HTERT RPE-1 (cell line): ENCODE data around the gene KLK10.

Experiments used
- in situ Hi-C: fragments of 300-500 bp; cut with MboI; formaldehyde crosslinking; loops from 4 replicates; pipeline ENCODE4 v1.14.3; 2020; ENCODE audit warnings: low sequenced_read_pairs

Gene KLK10, protein sequence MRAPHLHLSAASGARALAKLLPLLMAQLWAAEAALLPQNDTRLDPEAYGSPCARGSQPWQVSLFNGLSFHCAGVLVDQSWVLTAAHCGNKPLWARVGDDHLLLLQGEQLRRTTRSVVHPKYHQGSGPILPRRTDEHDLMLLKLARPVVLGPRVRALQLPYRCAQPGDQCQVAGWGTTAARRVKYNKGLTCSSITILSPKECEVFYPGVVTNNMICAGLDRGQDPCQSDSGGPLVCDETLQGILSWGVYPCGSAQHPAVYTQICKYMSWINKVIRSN

DNA sequence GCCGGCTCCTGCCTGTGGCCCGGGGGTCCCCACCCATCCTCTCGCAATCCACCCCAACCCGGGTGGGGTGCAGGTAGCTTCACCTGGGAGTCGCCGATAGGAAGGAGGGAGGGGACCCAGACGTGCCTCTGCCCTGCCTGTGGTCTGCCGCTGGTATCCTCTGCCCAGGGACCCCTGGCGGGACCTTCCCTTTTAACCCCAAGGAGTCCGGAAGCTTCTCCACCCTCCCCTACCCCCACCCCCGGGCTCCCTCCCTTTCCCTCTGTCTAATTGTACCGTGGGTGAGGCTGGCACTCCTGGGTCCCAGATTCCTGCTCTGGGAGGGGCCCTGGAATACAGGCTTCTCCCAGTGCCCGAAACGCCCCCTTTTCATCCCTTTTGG, at the start of gene KLK10:
Gene KLK10, minus strand, starts transcription at position 166 of the 382 bp plus-strand sequence. CDS start 579 bp downstream, outside the sequence.
- in situ Hi-C loops: no loop called here

DNA sequence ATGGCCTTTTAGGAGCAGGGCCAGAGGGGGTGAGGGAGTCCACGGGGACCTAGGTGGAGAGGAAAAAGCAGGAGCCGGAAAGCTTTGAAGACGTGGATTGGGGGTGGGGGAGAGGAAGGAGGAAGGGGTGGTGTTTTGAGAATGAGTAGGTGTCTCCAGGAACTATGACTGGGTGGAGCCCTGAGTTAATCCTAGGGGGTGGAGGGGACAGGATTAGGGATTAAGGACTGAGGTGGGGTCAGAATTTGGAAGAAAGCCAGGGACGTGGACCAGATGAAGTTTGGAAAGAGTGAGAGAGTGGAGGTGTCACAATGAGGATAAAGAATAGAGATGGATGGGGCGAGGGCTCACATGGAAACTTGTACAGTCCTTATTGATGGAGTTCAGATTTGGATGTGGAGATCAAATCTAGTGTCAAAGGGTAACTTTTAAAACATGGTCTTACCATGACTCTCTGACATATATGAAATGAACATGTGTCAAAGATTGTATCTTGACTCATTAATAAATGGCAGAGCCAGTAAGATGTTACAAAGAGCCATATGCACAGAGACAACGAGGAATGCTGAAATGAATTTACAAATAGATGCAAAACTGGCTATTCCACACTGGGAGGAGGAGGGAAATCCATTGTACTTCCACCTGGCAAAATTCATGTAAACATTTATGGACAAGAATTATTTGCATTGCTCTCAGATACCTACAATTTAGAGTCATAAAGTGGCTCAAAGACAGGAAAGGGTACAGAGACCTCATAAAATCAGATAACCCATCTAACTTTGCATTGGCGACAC, 47.1 kb upstream of the KLK10 start:
- in situ Hi-C loops: no loop called here

DNA sequence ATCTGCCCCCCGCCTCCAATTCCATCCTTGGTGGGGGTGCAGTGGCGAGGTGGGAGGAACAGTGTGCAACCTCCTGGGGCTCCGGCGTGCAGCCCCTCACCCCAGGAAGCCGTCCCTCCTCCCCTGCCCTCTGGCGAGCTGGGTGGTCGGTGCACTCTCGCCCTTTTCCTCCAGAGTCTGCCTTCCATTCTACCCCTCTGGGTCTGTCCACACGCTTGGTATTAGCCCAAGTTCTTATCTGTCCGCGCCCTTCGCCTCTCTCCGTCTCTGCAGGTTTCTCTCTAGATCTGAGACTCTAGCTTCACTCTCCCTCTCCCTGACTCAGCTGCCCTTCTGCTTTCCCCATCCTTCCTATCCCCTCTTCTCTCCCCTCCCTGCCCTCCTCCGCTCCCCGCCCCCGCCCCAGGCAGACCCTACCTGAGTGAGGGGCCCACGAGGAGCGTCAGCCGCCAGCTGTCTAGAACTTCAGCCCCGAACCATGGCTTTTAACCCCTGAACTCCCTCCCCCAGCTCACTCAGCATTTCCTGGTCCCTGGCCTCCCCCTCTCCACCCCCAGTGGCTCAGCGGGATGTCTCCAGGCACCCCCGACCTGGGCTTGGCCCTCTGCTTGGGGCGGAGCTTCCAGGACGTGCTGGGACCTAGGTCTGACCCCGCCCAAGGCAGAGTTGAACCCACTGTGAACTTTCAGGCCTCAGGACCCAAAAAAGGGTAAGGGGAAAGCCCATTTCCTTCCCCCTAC, 45.9 kb upstream of the KLK10 start:
- in situ Hi-C loops: no loop called here

DNA sequence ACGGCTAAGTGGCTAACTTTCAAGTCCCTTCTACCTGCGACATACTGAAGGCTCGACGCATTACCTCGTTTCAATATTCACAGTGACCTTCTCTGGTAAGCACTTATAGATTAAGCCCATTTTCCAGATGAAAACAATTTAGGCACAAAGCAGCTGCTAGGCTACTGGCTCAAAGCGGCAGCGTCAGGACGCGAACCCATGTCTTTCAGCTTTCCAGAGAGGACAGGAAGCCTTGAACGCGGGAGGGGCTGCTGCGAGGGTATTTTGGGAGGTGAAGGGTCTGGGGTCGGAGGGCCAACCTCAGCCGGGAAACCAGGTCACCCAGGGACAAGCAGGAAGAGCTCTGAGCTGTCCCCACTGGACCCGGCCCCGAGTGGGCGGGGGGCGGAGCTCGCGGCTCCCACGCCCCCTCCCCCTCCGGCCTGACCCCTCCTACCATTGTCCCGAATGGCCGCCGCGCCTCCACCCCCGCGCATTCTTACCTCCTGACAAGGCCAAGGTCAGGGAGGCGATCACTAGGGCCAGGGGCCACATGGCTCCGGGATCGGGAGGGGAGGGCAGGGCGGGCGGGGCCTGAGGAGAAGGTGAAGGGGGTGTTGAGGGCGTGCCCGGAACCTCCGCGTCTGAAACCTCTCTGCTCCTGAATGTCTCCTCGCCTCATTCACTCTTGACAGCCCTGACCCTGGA, 45.2 kb upstream of the KLK10 start, which contains the start of gene KLK13:
Gene KLK13, minus strand, starts transcription at position 559 of the 687 bp plus-strand sequence. Its CDS starts 25 bp downstream, at position 534.
- in situ Hi-C loops: no loop called here

DNA sequence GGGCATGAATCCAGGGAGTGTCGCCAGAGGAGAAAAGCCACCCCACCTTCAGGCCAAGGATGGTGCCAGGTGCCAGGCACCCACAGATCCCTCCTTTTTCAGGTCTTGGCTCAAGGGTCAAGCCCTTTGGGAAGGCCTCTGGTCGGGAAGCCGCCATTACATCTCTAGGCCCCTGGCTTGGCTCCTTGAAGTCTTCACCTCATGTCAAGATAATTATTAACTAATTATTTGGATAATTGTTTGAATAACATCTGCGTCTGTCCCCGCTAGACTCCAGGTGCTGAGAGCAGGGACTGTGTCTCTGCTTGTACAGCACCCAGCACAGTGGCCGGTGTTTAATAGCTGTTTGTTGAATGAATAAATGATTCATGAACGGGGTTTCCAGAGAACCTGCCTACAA, 44.2 kb upstream of the KLK10 start:
- in situ Hi-C loops: no loop called here

DNA sequence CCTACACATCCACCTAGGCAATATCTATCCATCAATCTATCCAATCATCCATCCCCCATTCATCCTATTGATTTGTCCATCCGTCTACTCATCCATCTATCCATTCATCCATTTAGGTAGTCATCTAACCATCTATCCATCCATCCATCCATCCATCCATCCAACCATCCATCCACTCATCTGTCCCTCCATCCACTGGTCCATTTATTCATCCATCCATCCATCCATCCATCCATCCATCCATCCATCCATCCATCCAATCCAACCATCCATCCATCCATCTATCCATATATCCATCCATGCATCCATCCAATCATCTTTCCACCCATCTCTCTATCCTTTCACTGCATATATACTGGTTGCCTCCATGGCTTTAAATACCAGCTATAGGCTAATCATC, 41.5 kb upstream of the KLK10 start:
- in situ Hi-C loops: no loop called here

DNA sequence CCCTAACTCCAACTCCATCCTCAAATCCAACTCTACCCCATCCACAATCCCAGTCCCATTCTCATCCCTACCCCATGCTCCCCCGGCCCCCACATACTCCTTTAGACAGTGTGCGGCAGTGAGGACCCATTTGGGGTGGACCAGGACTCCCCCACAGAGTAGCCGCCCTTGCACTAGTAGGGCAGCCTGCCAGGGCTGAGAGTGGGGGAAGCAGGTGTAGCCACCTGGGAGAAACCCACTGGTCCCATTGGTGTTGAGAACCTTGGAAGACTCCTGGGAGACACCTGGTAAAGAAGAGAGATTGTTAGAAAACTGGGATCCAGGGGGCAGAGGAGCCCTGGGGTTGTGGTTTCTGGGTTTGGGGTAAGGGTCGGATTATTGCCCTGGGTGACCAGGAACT, 40.8 kb upstream of the KLK10 start:
- in situ Hi-C loops: no loop called here

DNA sequence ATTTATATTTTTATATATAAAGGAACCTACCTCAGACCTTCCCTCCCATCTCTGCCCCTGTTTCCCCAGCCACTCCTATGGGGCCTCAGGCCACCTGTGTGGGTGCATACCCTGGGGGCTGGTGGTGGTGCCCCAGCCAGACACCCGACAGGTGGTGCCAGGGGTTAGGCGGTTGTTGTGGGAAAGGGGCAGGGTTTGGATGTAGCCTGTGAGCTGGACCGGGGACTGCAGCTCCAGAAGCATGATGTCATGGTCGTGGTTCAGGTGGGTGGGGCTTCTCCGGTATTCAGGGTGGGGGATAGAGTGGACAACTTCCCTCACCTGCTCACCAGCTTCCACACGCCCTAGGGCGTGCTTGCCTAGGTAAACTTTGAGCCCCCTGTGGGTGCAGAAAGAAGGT, 40.2 kb upstream of the KLK10 start:
- in situ Hi-C loops: no loop called here

DNA sequence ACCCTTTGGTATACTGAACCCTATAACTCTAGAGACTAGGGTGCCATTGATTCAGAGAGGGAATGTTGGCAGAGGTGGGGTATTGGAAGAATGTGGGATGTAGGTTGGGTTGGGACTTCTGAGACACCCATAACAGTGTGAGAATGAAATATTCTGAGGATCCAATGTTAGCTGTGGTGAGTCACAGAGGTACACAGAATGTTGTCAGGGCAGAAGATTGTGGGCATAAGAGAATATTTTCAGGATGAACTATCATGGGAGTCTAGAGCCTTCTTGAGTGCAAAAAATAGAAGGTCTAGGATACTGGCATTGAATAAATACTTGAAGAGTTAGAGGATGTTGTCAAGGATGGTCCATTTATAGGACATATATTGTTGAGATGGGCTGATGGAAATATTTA, 36.4 kb upstream of the KLK10 start:
- in situ Hi-C loops: no loop called here

DNA sequence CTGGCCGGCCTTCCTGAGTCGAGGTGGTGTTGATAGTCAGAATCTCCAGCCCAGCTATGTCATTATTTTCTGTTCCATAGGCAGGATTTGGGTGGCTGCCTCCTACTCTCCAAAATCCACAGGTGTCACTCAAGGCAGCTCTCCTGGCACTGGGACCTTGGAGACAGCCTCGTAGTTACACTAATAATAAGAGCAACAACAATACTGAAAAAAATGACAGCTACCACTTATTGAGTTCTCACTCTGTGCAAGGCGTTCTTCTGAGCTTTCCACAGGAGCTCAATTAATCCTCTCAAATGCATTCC, 27.5 kb upstream of the KLK10 start:
- in situ Hi-C loops: no loop called here

DNA sequence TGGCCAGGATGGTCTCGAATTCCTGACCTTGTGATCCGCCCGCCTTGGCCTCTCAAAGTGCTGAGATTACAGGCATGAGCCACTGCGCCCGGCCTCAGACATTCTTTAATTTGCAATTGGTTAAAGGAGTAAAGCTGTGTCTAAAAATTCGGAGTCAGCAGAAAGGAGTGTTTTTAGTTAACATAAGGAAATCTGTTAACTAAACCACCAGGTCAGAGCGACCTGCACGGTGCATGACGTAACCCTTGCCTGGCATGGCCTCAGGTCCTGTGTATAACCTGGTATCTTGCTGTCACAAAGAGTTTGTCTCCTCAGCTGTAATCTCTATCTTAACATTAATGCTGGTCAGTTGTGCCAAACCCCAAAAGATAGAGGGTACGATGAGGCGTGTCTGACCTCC, 24.8 kb upstream of the KLK10 start:
- in situ Hi-C loops: no loop called here

DNA sequence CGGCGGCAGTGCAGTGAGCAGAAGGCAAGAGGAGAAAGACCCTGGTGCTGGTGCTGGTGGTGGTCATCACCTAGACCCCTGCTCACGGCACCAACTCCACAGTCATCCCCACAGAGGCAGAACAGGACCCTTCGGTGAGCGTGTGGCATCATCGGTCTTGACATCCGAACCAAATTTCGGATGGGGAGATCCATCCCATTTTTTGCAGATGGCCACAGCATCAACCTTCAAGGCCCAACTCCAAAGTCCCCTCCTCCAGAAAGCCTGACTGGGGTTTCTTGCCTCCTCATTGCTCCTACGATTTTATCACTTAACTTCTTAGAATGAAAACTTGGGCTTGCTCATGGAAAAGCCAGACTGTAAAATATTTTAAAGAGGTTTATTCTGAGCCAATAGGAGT, 24.0 kb upstream of the KLK10 start:
- in situ Hi-C loops: no loop called here

DNA sequence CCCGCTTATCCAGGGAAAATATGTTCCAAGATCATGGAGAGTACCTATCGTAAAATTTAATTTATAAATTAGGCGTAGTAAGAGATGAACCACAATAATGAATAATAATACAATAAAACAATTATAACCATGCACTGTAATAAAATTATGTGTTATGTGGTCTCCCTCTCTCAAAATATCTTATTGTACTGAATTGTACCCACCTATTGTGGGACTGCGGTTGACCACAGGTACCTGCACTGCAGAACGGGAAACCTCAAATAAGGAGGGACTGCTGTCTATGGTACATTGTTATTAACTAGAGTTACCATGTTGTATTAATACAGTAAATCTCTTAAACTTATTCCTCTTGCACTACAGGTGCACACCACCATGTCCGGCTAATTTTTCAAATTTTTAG, 20.6 kb upstream of the KLK10 start:
- in situ Hi-C loops: no loop called here

DNA sequence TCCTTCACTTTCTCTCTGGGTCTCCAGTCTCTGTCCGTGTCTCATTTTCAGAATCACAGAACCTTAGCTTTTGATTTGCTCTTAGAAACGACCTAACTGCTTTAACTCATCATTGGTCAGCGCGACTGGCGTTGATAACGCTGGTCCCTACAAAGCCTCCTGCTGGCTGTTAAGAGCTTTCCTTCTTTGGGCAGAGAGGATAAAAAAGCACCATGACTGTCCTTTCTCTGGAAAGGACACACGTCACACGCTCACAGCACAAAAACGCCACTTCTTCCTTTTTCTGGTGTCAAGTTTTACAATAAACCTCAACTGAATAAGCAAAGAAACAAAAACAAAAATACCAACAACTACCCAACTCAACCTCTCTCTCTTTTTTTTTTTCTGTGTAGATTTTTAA, 17.0 kb upstream of the KLK10 start:
- in situ Hi-C loops: no loop called here

DNA sequence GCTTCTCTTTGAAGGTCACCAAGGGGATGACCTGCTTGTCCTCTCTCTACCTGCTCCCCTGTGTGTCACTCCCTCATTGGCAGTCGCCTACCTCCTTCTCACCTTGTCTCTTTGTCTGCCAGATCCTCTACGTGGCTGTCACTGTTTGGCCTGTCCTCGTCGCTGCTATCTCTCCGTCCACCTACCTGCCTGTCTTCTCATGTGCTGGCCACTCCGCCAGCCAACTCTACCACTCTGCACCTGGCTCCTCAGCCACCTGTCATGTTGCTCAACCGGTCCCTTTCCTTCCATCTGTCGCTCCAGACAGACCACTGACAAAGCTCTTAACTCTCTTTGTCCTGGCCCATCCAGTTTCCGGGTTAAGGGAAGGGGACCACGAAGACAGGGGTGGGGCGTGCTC, 15.2 kb upstream of the KLK10 start, which contains the start of gene KLK12:
Gene KLK12, minus strand, starts transcription at position 299 of the 400 bp plus-strand sequence. CDS start 381 bp downstream, outside the sequence.
- in situ Hi-C loops: no loop called here

DNA sequence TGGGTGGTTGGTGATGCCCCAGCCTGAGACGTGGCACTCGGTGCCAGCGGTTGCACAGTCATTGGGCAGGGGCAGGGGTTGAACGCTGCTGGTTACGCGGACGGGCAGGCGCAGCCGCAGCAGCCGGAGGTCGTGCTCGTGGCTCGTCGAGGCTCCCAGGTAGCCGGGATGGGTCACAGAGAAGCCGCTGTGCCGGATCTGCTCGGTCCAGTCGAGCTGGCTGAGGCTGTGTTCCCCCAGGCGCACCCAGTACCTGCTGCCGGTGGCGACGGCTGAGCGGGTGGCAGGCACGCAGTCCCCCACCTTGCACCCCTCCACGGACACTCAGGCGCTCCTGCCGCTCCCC, 12.3 kb upstream of the KLK10 start:
- in situ Hi-C loops: no loop called here

DNA sequence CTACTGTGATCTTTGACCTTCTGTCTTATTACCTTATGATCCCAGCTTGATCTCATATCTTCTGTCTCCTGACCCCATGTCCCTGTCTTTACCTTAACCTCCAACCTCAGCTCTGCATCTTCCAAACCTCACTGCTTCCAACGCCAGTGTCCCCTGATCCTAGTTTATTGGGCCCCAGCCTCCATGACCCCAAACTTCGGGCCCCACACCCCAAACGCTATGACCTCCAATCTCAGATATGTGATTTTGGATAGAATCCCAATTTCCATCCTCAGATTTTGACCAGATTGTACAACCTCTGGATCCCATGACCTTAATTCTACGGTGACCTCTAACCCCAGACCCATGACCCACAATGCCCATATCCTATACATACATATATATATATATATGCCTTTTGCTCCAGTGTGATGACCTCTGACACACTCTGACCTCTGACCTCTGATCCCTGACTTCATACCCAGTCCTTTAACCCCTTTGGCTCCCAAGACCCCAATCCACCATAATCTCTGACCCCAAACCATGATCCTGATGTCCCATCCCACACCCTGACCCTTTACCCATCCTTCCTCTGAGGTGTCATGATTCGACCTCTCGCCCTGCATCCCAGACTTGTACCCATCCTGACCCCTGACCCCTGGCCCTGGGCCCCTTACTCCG, 11.8 kb upstream of the KLK10 start:
- in situ Hi-C loops: no loop called here

DNA sequence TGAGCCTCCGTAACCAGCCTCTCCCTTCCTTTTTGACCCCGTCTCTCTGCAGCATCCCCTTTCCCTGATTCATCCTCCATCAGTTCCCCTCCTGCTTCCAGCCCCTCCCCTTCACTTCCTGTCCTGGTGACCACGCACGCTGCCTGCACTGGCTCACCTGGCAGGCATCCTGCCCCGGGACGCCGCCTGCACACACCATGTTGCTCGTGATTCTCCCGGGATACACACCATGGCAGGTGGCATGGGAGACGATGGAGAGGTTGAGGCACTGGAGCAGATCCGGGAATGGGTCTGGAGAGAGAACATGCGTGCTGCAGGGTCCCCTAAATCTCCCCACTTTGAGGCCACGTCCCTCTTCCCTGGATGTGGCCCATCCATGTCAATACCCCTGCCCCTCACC, 11.1 kb upstream of the KLK10 start:
- in situ Hi-C loops: no loop called here

DNA sequence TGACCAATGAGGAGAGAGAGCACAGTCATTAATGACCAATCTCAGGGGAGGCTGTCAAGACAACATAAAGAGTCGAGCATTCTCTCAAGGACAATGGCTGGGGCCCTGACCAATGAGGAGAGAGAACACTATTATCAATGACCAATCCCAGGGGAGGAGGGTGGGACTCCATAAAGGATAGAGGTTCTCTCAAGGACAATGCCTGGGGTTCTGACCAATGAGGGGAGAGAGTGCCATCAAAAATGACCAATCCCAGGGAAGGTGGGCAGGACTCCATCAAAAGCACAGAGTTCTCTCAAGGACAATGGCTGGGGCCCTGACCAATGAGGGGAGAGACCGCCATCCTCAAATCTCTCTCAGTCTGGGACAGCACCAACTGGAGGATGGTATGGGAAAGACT, 10.2 kb upstream of the KLK10 start:
- in situ Hi-C loops: no loop called here

DNA sequence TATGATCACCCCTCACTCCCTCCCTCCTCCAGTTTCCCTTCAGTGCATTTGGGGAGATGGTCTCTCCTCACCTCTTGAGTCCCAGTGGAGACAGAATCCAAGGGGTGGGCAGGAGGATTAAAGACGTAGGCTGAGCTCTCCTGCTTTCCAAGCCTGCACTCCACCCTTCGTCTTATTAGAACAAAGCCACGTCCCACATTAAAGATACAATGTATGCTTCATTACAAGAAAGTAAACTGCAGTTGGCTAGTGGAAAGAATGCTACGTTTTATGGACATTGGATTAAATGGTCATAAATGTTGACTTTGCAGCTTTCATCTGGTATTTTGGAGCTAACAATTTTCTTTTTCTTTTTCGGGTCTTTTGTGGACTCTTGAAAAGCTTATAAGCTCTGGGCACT, 8.4 kb upstream of the KLK10 start:
- in situ Hi-C loops: no loop called here
